Thyroid gland (tissue), 4 donors: ENCODE measurements around the gene UFM1.

Experiments
- CTCF ChIP-seq, 6 experiments: fragments of 200-600 bp in 3 of 6; fragments of 450-650 bp in 3 of 6; sonication (generic) in 3 of 6; IDR thresholded peaks; one replicate each; pipeline ENCODE4 v1.5.1; 2016 to 2019; ENCODE audit warnings: antibody characterized with exemption in 6 of 6, mild to moderate bottlenecking in 2 of 6, inconsistent platforms in 1 of 6, moderate library complexity in 1 of 6
- POLR2A ChIP-seq, 2 donors: fragments of 450-650 bp; IDR thresholded peaks; one replicate each; pipeline ENCODE4 v1.6.1; 2017; ENCODE audit warnings: antibody characterized with exemption in 2 of 2, mild to moderate bottlenecking in 2 of 2, moderate library complexity in 1 of 2

GRCh38 chr13:38325426-38325825, 24.2 kb upstream of the UFM1 start:
- no peak for TF ChIP-seq CTCF (IDR thresholded peaks at IDR 0.05)
- no peak for TF ChIP-seq POLR2A (IDR thresholded peaks at IDR 0.05)
